ENCODE data around the gene DHRS2. TPM values are rescaled to one million over a fixed set of nuclear protein-coding genes. Genes with fewer than 3 reads are reported as not detected.

Gene DHRS2
- total and polyA plus RNA-seq, 2 of the 13 experiments (the other 11 are each of a cell fraction or from before 2014, with no cell fraction given), result 1,621 to 3,021 TPM

DNA sequence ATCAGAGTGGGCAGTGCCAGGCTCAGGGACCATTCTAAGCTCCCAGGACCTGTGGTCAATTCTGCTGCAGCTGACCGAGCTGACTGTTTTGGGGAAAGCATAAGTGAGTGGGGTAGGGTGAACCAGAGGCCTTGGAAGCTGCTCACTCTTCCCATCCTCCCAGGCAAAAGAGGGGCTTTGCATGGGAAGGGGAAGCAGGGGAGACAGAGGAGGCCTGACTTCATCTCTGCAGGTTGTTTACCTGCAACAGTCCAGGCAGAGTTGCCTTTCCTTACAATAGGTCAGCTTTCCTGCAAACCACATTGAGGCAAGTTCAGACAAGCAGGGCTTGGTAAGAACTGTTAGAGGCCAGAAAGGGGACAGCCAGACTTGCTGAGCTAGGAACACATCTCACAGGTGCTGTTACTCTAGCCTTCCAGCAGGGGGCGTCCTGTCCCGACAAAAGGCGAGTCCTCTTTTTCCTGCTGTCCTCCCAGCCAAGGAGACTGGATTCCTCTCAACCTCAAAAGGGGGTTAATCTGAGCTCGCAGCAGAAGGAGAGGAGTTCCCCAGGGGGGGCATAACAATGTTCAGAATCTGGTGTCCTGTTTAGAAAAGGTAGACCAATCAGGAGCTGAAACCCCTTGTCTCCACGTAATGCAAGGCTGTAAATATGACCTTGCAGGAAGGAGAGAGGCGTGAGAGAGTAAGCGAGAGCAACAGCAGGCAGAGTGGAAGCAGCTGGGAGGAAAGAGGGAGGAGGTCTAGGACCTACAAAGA lies 4.3 kb upstream of the DHRS2 start (continued):
- TF ChIP-seq RFXAP (CRISPR knock-in tag; IDR thresholded peaks at IDR 0.05; ENCODE audit: borderline replicate concordance), result no peak
- no peak for TF ChIP-seq ZNF530 (CRISPR knock-in tag; IDR thresholded peaks at IDR 0.05; ENCODE audit: low read depth)
- TF ChIP-seq ZFP82 (CRISPR knock-in tag; IDR thresholded peaks at IDR 0.05; ENCODE audit: borderline replicate concordance), result no peak
- TF ChIP-seq HOXA3 (CRISPR knock-in tag; IDR thresholded peaks at IDR 0.05), result no peak
- peak; percentile 90; the same call in 1 of the 2 replicates for TF ChIP-seq ATF6 (CRISPR knock-in tag; conservative IDR thresholded peaks at IDR 0.05)
- no peak for TF ChIP-seq TFAP4 (IDR thresholded peaks at IDR 0.05; ENCODE audit: borderline replicate concordance, low read depth)
- TF ChIP-seq ZNF30 (CRISPR knock-in tag; IDR thresholded peaks at IDR 0.05), result no peak
- peak; percentile 80; the same call in 1 of the 2 replicates for TF ChIP-seq ZFP1 (CRISPR knock-in tag; IDR thresholded peaks at IDR 0.05)
- no peak for TF ChIP-seq ZNF672 (CRISPR knock-in tag; IDR thresholded peaks at IDR 0.05)
- no peak for TF ChIP-seq NR1H2 (CRISPR knock-in tag; IDR thresholded peaks at IDR 0.05; ENCODE audit: borderline replicate concordance, low read depth)
- TF ChIP-seq ZBTB25 (CRISPR knock-in tag; IDR thresholded peaks at IDR 0.05), result peak; percentile 80; the same call in 1 of the 2 replicates
- TF ChIP-seq CERS6 (CRISPR knock-in tag; IDR thresholded peaks at IDR 0.05), result no peak
- peak; percentile 79 for TF ChIP-seq SIX4 (CRISPR knock-in tag; IDR thresholded peaks at IDR 0.05)
- TF ChIP-seq ZNF761 (CRISPR knock-in tag; conservative IDR thresholded peaks at IDR 0.05), result peak; percentile 80
- no peak for TF ChIP-seq HNF4G (IDR thresholded peaks at IDR 0.05; ENCODE audit: borderline replicate concordance, low read depth, low read length)
- TF ChIP-seq HNF4G (CRISPR knock-in tag; IDR thresholded peaks at IDR 0.05; ENCODE audit: borderline replicate concordance, low read depth), result peak; percentile 52; the same call in 1 of the 2 replicates
- TF ChIP-seq BHLHE40 (IDR thresholded peaks at IDR 0.05; ENCODE audit: low read length), result peak; percentile 33; the same call in 1 of the 2 replicates
- TF ChIP-seq ZBTB8A (CRISPR knock-in tag; IDR thresholded peaks at IDR 0.05; ENCODE audit: borderline replicate concordance, low read depth), result no peak; the same call in 1 of the 2 replicates
- TF ChIP-seq ISX (CRISPR knock-in tag; conservative IDR thresholded peaks at IDR 0.05), result no peak
- TF ChIP-seq ZNF577 (CRISPR knock-in tag; IDR thresholded peaks at IDR 0.05; ENCODE audit: borderline replicate concordance, low read depth), result 0 out of 2 replicates have a peak, but pooled peaks have one; percentile 38
- TF ChIP-seq DMTF1 (CRISPR knock-in tag; IDR thresholded peaks at IDR 0.05), result no peak
- TF ChIP-seq ZNF326 (CRISPR knock-in tag; IDR thresholded peaks at IDR 0.05; ENCODE audit: borderline replicate concordance), result peak; percentile 76; the same call in 1 of the 2 replicates
- no peak; the same call in 1 of the 2 replicates for TF ChIP-seq ZNF724P (CRISPR knock-in tag; IDR thresholded peaks at IDR 0.05; ENCODE audit: borderline replicate concordance)

All from HepG2 (cell line).